IPS-20b (cell line): ENCODE data around the gene SETD1A.

Experiments used
- H3K27ac ChIP-seq: one replicate; pipeline ENCODE4 v1.5.1; 2013; ENCODE audit warnings: low read length
- H3K27me3 ChIP-seq: 2 replicates; pipeline ENCODE4 v1.6.1; 2013; ENCODE audit warnings: mild to moderate bottlenecking, low read length, inconsistent platforms; ENCODE audit not compliant: insufficient read depth
- H3K36me3 ChIP-seq: 2 replicates; pipeline ENCODE4 v1.6.1; 2013; ENCODE audit warnings: low read depth, mild to moderate bottlenecking, inconsistent platforms, low read length, moderate library complexity; ENCODE audit not compliant: insufficient read depth
- H3K4me1 ChIP-seq: 2 replicates; pipeline ENCODE4 v1.6.1; 2013; ENCODE audit warnings: mild to moderate bottlenecking, control low read depth, inconsistent platforms, low read length, moderate library complexity; ENCODE audit not compliant: insufficient read depth
- H3K4me3 ChIP-seq: 2 replicates; pipeline ENCODE4 v1.5.1; 2013; ENCODE audit warnings: mild to moderate bottlenecking, low read length, inconsistent platforms
- H3K9ac ChIP-seq: 2 replicates; pipeline ENCODE4 v1.6.1; 2013; ENCODE audit warnings: low read depth, mild to moderate bottlenecking, inconsistent platforms, low read length, moderate library complexity
- H3K9me3 ChIP-seq: 2 replicates; pipeline ENCODE4 v1.6.1; 2013; ENCODE audit warnings: mild to moderate bottlenecking, low read depth, low read length, inconsistent platforms; ENCODE audit not compliant: insufficient read depth

Gene SETD1A

DNA sequence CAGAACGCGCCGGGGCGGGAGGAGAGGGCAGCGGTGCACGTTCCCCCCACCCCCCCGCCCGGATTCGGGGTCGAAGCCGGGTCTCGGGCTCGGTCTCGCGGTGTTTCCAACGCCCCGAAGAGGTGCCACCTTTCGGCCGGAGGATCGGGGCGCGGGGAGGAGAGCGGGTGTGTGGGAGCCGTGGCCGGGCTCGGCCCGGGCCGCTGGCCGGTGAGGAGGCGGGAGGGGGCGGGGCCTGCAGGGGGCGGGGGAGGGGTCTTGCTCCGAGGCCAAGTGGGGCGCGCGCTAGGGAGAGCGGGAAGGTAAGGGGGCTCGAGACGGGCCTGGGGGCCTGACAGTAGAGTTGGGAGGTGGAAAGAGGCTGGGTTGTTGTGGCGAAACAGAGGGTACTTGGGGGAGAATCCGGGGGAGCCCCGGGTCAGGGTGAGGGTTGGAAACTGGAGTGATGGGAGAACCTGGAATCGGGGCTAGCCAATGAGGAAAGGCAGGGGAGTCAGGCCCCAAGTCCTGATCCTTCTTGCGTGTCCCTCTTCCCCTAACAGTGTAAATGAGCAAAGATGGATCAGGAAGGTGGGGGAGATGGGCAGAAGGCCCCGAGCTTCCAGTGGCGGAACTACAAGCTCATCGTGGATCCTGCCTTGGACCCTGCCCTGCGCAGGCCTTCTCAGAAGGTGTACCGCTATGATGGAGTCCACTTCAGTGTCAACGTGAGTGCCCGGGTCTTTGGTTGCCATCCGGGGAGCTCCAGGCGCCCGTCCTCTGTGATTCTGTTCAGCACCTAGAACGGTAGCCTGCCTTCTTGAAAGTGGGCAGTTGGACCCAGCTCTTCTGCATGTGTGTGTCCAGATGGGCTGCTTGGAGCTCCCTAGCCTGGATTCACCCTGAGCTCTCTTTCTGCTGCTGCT, 873 bp downstream of the SETD1A start:
- Histone ChIP-seq H3K27ac (no peak overlapping the region), H3K27me3 (no peaks in the 10 kb centered on the region), H3K9ac (peak overlapping the region; percentile 97; the same call in 1 of the 2 replicates), H3K36me3 (peaks cover 47% of the 10 kb centered on the region), H3K4me1 (no peaks in the 10 kb centered on the region), H3K9me3 (no peaks in the 10 kb centered on the region), H3K4me3 (peak overlapping the region; percentile 88)

DNA sequence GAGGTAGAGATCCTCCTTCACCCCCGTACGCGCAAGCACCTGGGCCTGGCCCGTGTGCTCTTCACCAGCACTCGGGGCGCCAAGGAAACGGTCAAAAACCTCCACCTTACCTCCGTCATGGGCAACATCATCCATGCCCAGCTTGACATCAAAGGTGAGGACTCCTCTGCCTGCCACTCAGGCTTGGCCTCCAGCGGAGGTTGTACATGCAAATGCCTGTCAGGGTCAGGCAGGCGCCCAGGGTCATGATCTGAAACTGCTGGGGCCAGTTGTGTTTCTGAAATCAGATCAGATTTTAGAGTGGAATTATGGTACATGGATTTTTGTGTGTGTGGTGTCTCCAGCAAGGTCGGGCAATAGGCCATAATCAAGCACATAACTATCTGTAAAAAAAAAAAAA, 3.8 kb downstream of the SETD1A start:
- Histone ChIP-seq H3K27ac (no peak overlapping the region), H3K4me1 (no peaks in the 10 kb centered on the region), H3K9me3 (no peaks in the 10 kb centered on the region), H3K9ac (no peak overlapping the region), H3K36me3 (peaks cover 74% of the 10 kb centered on the region), H3K27me3 (no peaks in the 10 kb centered on the region), H3K4me3 (no peak overlapping the region)

DNA sequence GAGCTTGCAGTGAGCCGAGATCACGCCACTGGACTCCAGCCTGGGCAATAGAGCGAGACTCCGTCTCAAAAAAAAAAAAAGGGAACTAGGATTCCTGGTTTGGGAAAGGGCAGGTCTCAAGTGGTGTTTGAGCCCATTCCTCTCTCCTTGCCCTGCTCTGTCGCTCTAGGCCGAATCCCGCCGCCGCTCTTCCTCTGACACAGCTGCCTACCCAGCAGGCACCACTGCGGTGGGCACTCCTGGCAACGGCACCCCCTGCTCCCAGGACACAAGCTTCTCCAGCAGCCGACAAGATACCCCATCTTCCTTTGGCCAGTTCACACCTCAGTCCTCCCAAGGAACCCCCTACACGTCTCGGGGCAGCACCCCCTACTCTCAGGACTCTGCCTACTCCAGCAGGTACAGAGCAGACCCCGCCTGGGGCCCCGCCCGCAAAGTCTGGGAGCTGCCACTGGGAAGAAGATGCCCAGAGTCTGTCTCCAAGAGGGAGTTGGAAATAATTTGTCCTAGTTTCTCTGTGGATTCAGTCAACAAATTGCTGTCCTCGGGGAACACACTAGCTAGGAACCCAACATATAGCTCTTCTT, 6.5 kb downstream of the SETD1A start:
- Histone ChIP-seq H3K36me3 (peaks cover 92% of the 10 kb centered on the region), H3K9me3 (no peaks in the 10 kb centered on the region), H3K4me3 (no peak overlapping the region), H3K4me1 (no peaks in the 10 kb centered on the region), H3K27ac (no peak overlapping the region), H3K27me3 (no peaks in the 10 kb centered on the region), H3K9ac (no peak overlapping the region)

DNA sequence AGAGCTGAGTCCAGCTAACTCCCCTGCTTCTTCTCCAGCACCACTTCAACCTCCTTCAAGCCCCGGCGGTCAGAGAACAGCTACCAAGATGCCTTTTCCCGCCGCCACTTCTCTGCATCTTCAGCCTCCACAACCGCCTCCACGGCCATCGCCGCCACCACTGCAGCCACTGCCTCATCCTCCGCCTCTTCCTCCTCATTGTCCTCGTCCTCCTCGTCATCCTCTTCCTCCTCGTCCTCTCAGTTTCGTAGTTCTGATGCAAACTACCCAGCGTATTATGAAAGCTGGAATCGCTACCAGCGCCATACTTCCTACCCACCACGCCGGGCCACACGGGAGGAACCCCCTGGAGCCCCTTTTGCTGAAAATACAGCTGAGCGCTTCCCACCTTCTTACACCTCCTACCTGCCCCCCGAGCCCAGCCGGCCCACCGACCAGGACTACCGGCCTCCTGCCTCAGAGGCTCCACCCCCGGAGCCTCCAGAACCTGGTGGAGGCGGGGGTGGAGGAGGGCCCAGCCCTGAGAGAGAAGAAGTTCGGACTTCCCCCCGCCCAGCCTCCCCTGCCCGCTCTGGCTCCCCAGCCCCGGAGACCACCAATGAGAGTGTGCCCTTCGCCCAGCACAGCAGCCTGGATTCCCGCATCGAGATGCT, 7.1 kb downstream of the SETD1A start:
- no peaks in the 10 kb centered on the region for H3K4me1 ChIP-seq
- H3K9ac ChIP-seq: no peak overlapping the region
- H3K27ac ChIP-seq: no peak overlapping the region
- H3K9me3 ChIP-seq: no peaks in the 10 kb centered on the region
- H3K27me3 ChIP-seq: no peaks in the 10 kb centered on the region
- peaks cover 92% of the 10 kb centered on the region for H3K36me3 ChIP-seq
- no peak overlapping the region for H3K4me3 ChIP-seq

DNA sequence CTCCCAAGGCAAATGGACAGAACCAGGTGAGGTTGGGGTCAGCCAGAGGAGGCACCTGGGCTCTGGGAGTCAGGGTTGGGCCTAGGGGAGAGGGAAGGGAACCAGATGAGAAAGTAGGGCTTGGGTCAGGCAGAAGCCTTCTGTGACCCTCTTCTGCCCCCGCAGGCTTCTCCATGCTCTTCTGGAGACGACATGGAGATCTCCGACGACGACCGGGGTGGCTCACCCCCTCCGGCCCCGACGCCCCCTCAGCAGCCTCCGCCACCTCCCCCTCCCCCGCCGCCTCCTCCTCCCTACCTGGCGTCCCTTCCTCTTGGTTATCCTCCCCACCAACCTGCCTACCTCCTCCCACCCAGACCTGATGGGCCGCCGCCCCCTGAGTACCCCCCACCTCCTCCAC, 7.9 kb downstream of the SETD1A start:
- H3K9ac ChIP-seq: no peak overlapping the region
- peaks cover 91% of the 10 kb centered on the region for H3K36me3 ChIP-seq
- H3K4me3 ChIP-seq: no peak overlapping the region
- H3K27me3 ChIP-seq: no peaks in the 10 kb centered on the region
- no peaks in the 10 kb centered on the region for H3K4me1 ChIP-seq
- no peaks in the 10 kb centered on the region for H3K9me3 ChIP-seq
- H3K27ac ChIP-seq: no peak overlapping the region

DNA sequence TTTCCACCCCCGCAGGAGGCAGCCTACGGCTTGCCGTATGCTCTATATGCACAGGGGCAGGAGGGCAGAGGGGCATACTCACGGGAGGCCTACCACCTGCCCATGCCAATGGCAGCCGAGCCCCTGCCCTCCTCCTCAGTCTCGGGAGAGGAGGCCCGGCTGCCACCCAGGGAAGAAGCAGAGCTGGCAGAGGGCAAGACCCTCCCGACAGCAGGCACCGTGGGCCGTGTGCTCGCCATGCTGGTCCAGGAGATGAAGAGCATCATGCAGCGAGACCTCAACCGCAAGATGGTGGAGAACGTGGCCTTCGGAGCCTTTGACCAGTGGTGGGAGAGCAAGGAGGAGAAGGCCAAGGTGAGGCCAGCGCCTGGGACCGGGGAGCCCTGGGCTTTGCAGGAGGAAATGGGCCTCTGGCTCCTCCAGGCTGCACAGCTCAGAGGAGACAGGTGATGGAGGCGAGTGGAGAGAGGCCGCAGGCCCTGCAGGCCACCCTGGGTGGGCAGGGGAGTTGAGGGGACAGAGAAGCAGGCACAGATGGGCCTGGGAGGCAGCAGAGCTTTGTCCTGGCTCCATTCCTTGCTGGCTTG, 8.6 kb downstream of the SETD1A start:
- H3K9ac ChIP-seq: no peak overlapping the region
- H3K4me3 ChIP-seq: no peak overlapping the region
- H3K27ac ChIP-seq: no peak overlapping the region
- no peaks in the 10 kb centered on the region for H3K4me1 ChIP-seq
- H3K36me3 ChIP-seq: peaks cover 91% of the 10 kb centered on the region
- H3K27me3 ChIP-seq: no peaks in the 10 kb centered on the region
- no peaks in the 10 kb centered on the region for H3K9me3 ChIP-seq

DNA sequence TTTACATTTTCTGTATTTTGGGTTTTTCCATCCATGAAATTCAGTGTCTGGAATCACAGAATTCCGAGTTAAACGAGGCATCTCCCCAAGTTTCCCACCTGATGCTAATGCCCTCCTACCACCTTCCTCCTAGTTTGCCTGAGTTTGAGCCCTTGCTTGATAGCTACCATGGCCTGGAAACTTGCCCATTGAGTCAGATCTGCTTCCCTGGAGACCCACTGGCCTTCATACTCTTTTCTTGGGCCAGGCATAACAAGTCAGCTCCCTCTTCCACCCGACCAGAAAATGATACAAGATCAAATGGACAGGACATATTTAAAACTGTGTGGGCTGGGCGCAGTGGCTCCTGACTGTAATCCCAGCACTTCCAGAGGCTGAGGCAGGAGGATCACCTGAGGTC, 10.2 kb downstream of the SETD1A start:
- Histone ChIP-seq H3K4me3 (no peak overlapping the region), H3K9me3 (no peaks in the 10 kb centered on the region), H3K27me3 (no peaks in the 10 kb centered on the region), H3K4me1 (no peaks in the 10 kb centered on the region), H3K9ac (no peak overlapping the region), H3K27ac (no peak overlapping the region), H3K36me3 (peaks cover 90% of the 10 kb centered on the region)

DNA sequence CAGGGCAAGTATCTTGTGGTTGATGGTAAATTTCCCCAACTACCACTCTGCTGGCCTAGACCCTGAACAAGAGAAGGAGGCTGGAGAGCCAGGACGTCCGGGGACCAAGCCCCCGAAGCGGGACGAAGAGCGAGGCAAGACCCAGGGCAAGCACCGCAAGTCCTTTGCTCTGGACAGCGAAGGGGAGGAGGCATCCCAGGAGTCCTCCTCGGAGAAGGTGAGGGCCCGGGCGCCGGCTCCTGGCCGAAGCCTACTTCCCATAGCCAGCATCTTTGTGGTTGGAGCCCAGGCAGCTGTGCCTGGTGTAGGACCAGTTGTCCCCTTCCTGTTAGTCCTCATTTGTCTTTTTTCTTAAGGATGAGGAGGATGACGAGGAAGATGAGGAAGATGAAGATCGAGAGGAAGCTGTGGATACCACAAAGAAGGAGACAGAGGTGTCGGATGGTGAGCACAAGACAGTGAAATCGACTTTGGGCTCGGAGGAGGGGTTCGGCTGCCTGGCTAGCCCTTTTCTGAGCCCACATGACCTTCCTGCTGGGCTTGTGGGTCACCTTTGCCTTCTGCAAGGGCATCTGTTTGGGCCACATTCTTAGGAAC, 11.8 kb downstream of the SETD1A start:
- H3K9me3 ChIP-seq: no peaks in the 10 kb centered on the region
- H3K4me3 ChIP-seq: no peak overlapping the region
- no peak overlapping the region for H3K9ac ChIP-seq
- H3K4me1 ChIP-seq: no peaks in the 10 kb centered on the region
- H3K27me3 ChIP-seq: no peaks in the 10 kb centered on the region
- peaks cover 91% of the 10 kb centered on the region for H3K36me3 ChIP-seq
- H3K27ac ChIP-seq: no peak overlapping the region

DNA sequence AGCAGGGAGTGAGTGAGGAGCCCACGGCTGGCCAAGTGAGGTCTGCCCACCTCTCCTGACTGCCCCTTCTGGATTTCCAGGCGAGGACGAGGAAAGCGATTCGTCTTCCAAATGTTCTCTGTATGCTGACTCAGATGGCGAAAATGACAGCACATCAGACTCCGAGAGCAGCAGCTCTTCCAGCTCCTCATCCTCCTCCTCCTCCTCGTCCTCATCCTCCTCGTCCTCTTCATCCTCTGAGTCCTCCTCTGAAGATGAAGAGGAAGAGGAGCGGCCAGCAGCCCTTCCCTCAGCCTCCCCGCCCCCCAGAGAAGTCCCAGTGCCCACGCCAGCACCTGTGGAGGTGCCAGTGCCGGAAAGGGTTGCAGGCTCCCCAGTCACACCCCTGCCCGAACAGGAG, 13.7 kb downstream of the SETD1A start:
- Histone ChIP-seq H3K4me1 (no peaks in the 10 kb centered on the region), H3K9ac (no peak overlapping the region), H3K36me3 (peaks cover 93% of the 10 kb centered on the region), H3K4me3 (no peak overlapping the region), H3K9me3 (no peaks in the 10 kb centered on the region), H3K27ac (no peak overlapping the region), H3K27me3 (no peaks in the 10 kb centered on the region)

DNA sequence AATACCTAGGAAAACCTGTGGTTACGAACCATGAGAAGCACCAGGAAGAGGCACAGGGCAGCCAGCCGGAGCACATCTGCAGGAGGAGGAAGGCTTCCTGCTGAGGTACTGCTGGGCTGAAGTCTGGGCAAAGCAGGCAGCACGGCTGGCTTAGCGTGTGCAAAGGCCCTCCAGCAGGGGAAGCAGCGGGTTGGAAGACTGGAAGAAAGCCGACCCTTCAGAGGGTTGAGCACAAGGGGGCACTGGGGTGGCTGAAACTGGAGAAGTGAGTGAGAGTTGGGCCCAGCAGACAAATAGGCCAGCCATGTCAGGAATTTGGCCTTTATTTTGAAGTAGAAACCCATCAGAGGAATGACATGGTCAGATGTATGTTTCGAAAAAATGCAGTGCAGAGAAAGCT, 15.3 kb downstream of the SETD1A start:
- H3K27me3 ChIP-seq: no peaks in the 10 kb centered on the region
- no peak overlapping the region for H3K27ac ChIP-seq
- no peak overlapping the region for H3K9ac ChIP-seq
- no peaks in the 10 kb centered on the region for H3K4me1 ChIP-seq
- H3K36me3 ChIP-seq: peaks cover 95% of the 10 kb centered on the region
- no peak overlapping the region for H3K4me3 ChIP-seq
- H3K9me3 ChIP-seq: no peaks in the 10 kb centered on the region

DNA sequence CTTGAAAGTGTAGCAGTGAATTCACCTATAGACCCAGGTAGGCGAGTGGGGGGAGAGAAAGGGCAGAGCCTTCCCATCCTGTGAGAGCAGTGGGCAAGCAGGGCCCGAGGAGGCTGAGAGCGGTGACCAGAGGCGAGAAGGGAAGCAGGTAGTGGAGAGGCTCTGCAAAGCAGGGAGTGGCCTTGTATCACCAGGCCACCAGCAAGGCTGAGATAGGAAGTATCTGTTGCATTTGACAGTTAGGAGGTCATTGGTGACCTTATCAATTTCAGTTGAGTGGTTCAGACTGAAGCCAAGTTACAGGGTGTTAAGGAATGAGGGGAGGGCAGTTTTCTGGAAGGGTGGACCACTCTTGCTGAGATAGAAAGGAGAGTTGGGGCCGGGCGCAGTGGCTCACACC, 16.8 kb downstream of the SETD1A start:
- Histone ChIP-seq H3K36me3 (peaks cover 93% of the 10 kb centered on the region), H3K4me1 (no peaks in the 10 kb centered on the region), H3K4me3 (no peak overlapping the region), H3K27ac (no peak overlapping the region), H3K9me3 (no peaks in the 10 kb centered on the region), H3K9ac (no peak overlapping the region), H3K27me3 (no peaks in the 10 kb centered on the region)
